ENCODE results near the gene RNFT2. TPM values are rescaled to one million over a fixed set of nuclear protein-coding genes. Genes with fewer than 3 reads are reported as not detected.
"Not testable (repeated sequence)": the region's sequence is repeated elsewhere in the genome, so short reads cannot be mapped to it uniquely, and the experiment has no call there.

The RNFT2 gene
- total RNA-seq, 3 donors from 2014 or later, result 7.4 to 10.5 (median 8.3) TPM

DNA sequence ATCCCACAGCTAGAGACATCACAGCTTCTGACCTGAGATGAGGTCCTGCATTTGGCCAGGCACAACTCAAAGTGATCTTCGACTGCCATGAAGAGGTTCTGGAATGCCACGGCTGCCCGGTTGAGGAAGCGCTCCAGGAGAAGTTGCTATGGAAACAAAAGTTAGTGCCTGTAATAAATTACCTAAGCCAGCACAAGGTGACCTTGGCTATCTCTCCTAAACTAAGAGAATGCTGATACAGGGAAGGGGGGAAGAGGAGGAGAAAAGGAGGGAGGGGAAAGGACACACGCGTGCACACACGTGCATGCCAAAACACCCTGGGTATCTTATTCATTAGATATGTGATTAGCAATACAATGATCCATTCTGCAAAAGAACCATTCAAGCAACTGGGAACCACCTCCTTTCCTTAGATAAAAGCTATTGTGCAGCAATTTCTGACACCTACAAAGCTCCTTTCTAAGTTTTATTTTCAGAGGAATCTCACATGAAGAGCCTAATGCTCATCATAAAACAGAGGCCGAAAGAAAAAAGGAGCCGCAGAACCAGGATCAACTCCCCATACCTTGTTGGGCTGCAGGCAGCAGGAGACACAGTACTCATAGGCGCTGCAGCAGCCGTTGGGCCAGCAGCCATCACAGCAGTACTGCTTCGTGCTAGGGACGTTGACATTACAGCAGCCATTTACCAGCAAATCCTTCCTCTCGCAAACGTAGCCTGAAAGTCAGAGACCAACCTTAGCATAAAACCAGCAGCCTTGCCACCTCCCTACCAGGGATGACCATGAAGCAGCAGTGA, 18.2 kb upstream of the RNFT2 start:
- Mint-ChIP-seq H3K4me3 (no peak overlapping the region), H3K36me3 (ENCODE audit: insufficient read depth) (peaks cover 27% of the 10 kb centered on the region), H3K4me1 (ENCODE audit: low read depth) (peaks cover 6% of the 10 kb centered on the region), H3K27me3 (ENCODE audit: low read depth) (no peaks in the 10 kb centered on the region), H3K9me3 (no peaks in the 10 kb centered on the region)
- ATAC-seq (no peak), DNase-seq (no peak)

GRCh38 chr12:116722245-116722644, 15.9 kb upstream of the RNFT2 start:
- Mint-ChIP-seq H3K27me3 (ENCODE audit: low read depth) (no peaks in the 10 kb centered on the region), H3K9me3 (no peaks in the 10 kb centered on the region), H3K4me3 (no peak overlapping the region), H3K4me1 (ENCODE audit: low read depth) (peaks cover 13% of the 10 kb centered on the region), H3K36me3 (ENCODE audit: insufficient read depth) (peaks cover 17% of the 10 kb centered on the region)
- no peak for ATAC-seq
- no peak for DNase-seq

DNA sequence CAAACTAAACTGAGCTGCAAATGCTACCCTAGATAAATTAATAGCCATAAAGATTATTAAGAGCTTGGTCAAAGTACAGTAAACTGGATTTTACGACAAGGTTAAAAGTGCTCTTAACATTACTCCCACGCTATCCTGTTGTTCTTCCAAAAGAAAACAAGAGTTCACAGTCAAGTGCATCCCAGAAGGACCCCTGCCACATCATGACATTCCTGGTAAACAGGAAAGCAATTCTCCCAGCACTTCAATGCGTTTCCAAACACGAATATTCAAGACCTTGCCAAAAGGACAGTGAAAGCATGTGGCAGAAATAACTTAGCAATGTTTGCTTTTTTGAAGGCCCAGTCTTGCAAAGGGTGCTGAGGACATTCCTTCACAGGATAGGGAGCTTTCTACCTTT, 11.4 kb upstream of the RNFT2 start:
- peaks cover 28% of the 10 kb centered on the region for H3K4me1 Mint-ChIP-seq (ENCODE audit: low read depth)
- peaks cover 8% of the 10 kb centered on the region for H3K36me3 Mint-ChIP-seq (ENCODE audit: insufficient read depth)
- no peaks in the 10 kb centered on the region for H3K9me3 Mint-ChIP-seq
- H3K4me3 Mint-ChIP-seq, result no peak overlapping the region
- H3K27me3 Mint-ChIP-seq (ENCODE audit: low read depth), result no peaks in the 10 kb centered on the region
- DNase-seq, result no peak
- no peak for ATAC-seq

- H3K36me3 Mint-ChIP-seq (ENCODE audit: insufficient read depth), result peaks cover 7% of the 10 kb centered on the region
Observed at GRCh38 chr12:116727261-116727660, 10.9 kb upstream of the RNFT2 start.

DNA sequence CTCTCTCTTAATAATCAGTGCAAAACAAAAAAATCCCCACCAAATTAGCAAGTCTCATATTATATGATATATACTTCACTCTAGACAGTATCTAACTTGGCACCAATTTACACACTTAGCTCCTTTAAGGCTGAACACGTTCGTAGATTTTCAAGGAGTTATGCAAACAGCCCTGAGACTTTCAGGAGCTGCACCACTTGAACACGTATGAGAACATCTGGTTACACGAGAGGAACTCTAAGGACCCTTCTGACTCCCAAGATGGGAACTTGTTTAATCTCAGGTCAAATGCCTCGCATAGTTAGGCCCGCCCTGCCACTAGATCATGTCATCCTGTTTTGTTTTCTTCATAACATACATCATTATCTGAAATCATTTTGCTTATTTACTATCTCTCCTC, 10.2 kb upstream of the RNFT2 start:
- Mint-ChIP-seq H3K9me3 (no peaks in the 10 kb centered on the region), H3K27me3 (ENCODE audit: low read depth) (no peaks in the 10 kb centered on the region), H3K4me1 (ENCODE audit: low read depth) (peaks cover 31% of the 10 kb centered on the region), H3K36me3 (ENCODE audit: insufficient read depth) (peaks cover 5% of the 10 kb centered on the region), H3K4me3 (no peak overlapping the region)
- ATAC-seq, result no peak
- DNase-seq, result no peak

More at GRCh38 chr12:116727261-116727660, 10.9 kb upstream of the RNFT2 start:
- DNase-seq (no peak), ATAC-seq (no peak)
- Mint-ChIP-seq H3K4me1 (ENCODE audit: low read depth) (peaks cover 31% of the 10 kb centered on the region), H3K4me3 (no peak overlapping the region), H3K27me3 (ENCODE audit: low read depth) (no peaks in the 10 kb centered on the region), H3K9me3 (no peaks in the 10 kb centered on the region)

DNA sequence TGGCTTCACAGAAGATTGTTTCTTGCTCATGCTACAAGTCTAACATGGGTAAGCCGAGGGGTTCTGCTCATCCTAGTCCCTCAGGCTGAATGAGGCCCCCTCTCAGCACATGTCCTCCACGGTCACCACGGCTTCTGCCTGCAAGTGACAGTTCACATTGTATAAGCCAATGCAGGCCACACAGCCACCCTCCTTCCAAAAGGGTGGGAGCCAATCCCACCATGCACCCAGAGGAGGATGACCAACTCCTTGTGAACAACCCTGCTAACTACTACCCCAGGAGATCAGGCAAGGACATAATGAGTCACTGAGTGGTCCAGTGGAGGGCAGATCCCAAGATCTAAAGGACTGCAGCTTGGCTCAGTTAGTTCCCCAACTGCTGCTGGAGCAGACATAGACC, 6.3 kb upstream of the RNFT2 start:
- no peaks in the 10 kb centered on the region for H3K9me3 Mint-ChIP-seq
- no peak overlapping the region for H3K4me3 Mint-ChIP-seq
- peaks cover 44% of the 10 kb centered on the region for H3K4me1 Mint-ChIP-seq (ENCODE audit: low read depth)
- DNase-seq (no peak), ATAC-seq (no peak)
- no peaks in the 10 kb centered on the region for H3K27me3 Mint-ChIP-seq (ENCODE audit: low read depth)
- H3K36me3 Mint-ChIP-seq (ENCODE audit: insufficient read depth), result peaks cover 15% of the 10 kb centered on the region

GRCh38 chr12:116734156-116734768, 3.9 kb upstream of the RNFT2 start:
- H3K4me1 Mint-ChIP-seq (ENCODE audit: low read depth), result peaks cover 37% of the 10 kb centered on the region
- H3K4me3 Mint-ChIP-seq, result no peak overlapping the region
- no peaks in the 10 kb centered on the region for H3K27me3 Mint-ChIP-seq (ENCODE audit: low read depth)
- H3K36me3 Mint-ChIP-seq (ENCODE audit: insufficient read depth), result peaks cover 15% of the 10 kb centered on the region
- H3K9me3 Mint-ChIP-seq, result no peaks in the 10 kb centered on the region
- ATAC-seq (no peak), DNase-seq (no peak)

- ATAC-seq, result no peak
- H3K27me3 Mint-ChIP-seq (ENCODE audit: low read depth), result no peaks in the 10 kb centered on the region
Observed at GRCh38 chr12:116735084-116735483, 3.0 kb upstream of the RNFT2 start.

GRCh38 chr12:116735951-116736599, 2.0 kb upstream of the RNFT2 start:
- ATAC-seq (no peak), DNase-seq (no peak)
- Mint-ChIP-seq H3K36me3 (ENCODE audit: insufficient read depth) (peaks cover 15% of the 10 kb centered on the region), H3K4me3 (peak overlapping the region; percentile 96), H3K27me3 (ENCODE audit: low read depth) (no peaks in the 10 kb centered on the region), H3K4me1 (ENCODE audit: low read depth) (peaks cover 35% of the 10 kb centered on the region), H3K9me3 (no peaks in the 10 kb centered on the region)

More at GRCh38 chr12:116735084-116735483, 3.0 kb upstream of the RNFT2 start:
- Mint-ChIP-seq H3K36me3 (ENCODE audit: insufficient read depth) (peaks cover 15% of the 10 kb centered on the region), H3K4me1 (ENCODE audit: low read depth) (peaks cover 35% of the 10 kb centered on the region), H3K9me3 (no peaks in the 10 kb centered on the region), H3K4me3 (peak overlapping the region; percentile 44)
- no peak for DNase-seq

- H3K4me3 Mint-ChIP-seq, result peak overlapping the region; percentile 96
- no peaks in the 10 kb centered on the region for H3K27me3 Mint-ChIP-seq (ENCODE audit: low read depth)
- ATAC-seq, result no peak
- DNase-seq, result no peak
- peaks cover 19% of the 10 kb centered on the region for H3K36me3 Mint-ChIP-seq (ENCODE audit: insufficient read depth)
- no peaks in the 10 kb centered on the region for H3K9me3 Mint-ChIP-seq
- peaks cover 29% of the 10 kb centered on the region for H3K4me1 Mint-ChIP-seq (ENCODE audit: low read depth)
Observed at GRCh38 chr12:116736962-116737773, 947 bp upstream of the RNFT2 start.

DNA sequence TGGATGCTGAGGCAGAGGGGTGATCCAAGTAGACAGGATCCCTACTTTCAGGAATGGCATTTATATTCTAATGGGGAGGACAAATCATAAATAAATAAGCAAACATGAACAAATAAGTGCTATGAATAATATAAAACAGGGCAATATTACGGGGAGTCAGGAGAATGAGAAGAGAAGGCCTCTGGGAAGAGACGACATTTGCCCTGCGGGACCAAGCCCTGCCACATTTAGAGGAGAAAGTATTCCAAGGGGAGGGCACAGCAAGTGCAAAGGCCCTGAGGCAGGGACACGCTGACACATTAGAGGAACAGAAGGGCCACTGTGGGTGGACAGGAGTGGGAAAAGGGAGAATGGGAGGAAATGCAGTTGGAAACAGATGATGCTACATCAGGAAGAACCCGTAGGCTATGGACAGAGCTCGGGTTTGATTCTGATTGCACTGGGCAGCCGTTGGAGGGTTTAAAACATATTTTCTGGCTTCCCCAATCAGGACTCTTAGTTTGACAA, 1.3 kb downstream of the RNFT2 start:
- H3K9me3 Mint-ChIP-seq, result no peaks in the 10 kb centered on the region
- ATAC-seq (no peak), DNase-seq (no peak)
- peaks cover 12% of the 10 kb centered on the region for H3K36me3 Mint-ChIP-seq (ENCODE audit: insufficient read depth)
- peak overlapping the region; percentile 96 for H3K4me3 Mint-ChIP-seq
- H3K4me1 Mint-ChIP-seq (ENCODE audit: low read depth), result peaks cover 24% of the 10 kb centered on the region
- no peaks in the 10 kb centered on the region for H3K27me3 Mint-ChIP-seq (ENCODE audit: low read depth)

GRCh38 chr12:116742787-116743186, 4.7 kb downstream of the RNFT2 start:
- not testable (repeated sequence) for H3K4me3 Mint-ChIP-seq; ATAC-seq; H3K4me1 Mint-ChIP-seq (ENCODE audit: low read depth); H3K27me3 Mint-ChIP-seq (ENCODE audit: low read depth); DNase-seq; H3K36me3 Mint-ChIP-seq (ENCODE audit: insufficient read depth); H3K9me3 Mint-ChIP-seq

GRCh38 chr12:116744766-116745165, 6.7 kb downstream of the RNFT2 start:
- peaks cover 9% of the 10 kb centered on the region for H3K36me3 Mint-ChIP-seq (ENCODE audit: insufficient read depth)
- no peak overlapping the region for H3K4me3 Mint-ChIP-seq
- H3K27me3 Mint-ChIP-seq (ENCODE audit: low read depth), result no peaks in the 10 kb centered on the region
- DNase-seq (no peak), ATAC-seq (no peak)
- no peaks in the 10 kb centered on the region for H3K9me3 Mint-ChIP-seq
- no peaks in the 10 kb centered on the region for H3K4me1 Mint-ChIP-seq (ENCODE audit: low read depth)

- DNase-seq (no peak), ATAC-seq (no peak)
- Mint-ChIP-seq H3K4me3 (no peak overlapping the region), H3K9me3 (no peaks in the 10 kb centered on the region), H3K36me3 (ENCODE audit: insufficient read depth) (peaks cover 9% of the 10 kb centered on the region), H3K27me3 (ENCODE audit: low read depth) (no peaks in the 10 kb centered on the region), H3K4me1 (ENCODE audit: low read depth) (no peaks in the 10 kb centered on the region)
Observed at GRCh38 chr12:116745554-116745953, 7.4 kb downstream of the RNFT2 start.

All from activated T-cell treated with anti-CD3 and anti-CD28 coated beads, Interleukin-2, amount 50 U/mL, for 4 hours (primary cell).